K562 (cell line): ENCODE data around the gene MRPL48. TPM values are rescaled to one million over a fixed set of nuclear protein-coding genes. Genes with fewer than 3 reads are reported as not detected.

ENCODE experiments used
- CGGBP1 ChIP-seq: fragments of 250-450 bp; sonication (Bioruptor Pico); IDR thresholded peaks from 2 replicates; pipeline ENCODE4 v1.9.0; 2021; ENCODE audit warnings: mild to moderate bottlenecking
- DLX4 ChIP-seq: fragments of 250-450 bp; sonication (Bioruptor Pico); IDR thresholded peaks from 2 replicates; pipeline ENCODE4 v1.6.1; 2021; ENCODE audit warnings: mild to moderate bottlenecking
- DMBX1 ChIP-seq: fragments of 250-450 bp; sonication (Bioruptor Pico); IDR thresholded peaks from 2 replicates; pipeline ENCODE4 v1.8.0; 2022; ENCODE audit warnings: inconsistent platforms, mild to moderate bottlenecking, moderate library complexity, borderline replicate concordance
- KAT2B ChIP-seq: IDR thresholded peaks from one replicate; pipeline ENCODE4 v1.6.1; 2012; ENCODE audit warnings: low read depth, mild to moderate bottlenecking, control low read depth, inconsistent platforms, low read length, moderate library complexity
- KDM5B ChIP-seq: fragments of 200-600 bp; sonication (generic); IDR thresholded peaks from 2 replicates; pipeline ENCODE4 v1.6.1; 2012; ENCODE audit warnings: low read depth, mild to moderate bottlenecking, moderate library complexity, low read length, control low read depth, inconsistent platforms; ENCODE audit not compliant: insufficient replicate concordance
- MAFG ChIP-seq: fragments of 450-650 bp; conservative IDR thresholded peaks from 2 replicates; pipeline ENCODE4 v1.6.1; 2016; ENCODE audit warnings: missing genetic modification characterization, missing compliant biosample characterization
- MLLT1 ChIP-seq, 2 experiments: fragments of 450-650 bp; IDR thresholded peaks; 2 replicates each; pipeline ENCODE4 v1.6.1; 2016
- MTA2 ChIP-seq: fragments of 450-650 bp; IDR thresholded peaks from 2 replicates; pipeline ENCODE4 v1.6.1; 2016; ENCODE audit warnings: low read depth
- MXD1 ChIP-seq: fragments of 250-450 bp; sonication (Bioruptor Pico); IDR thresholded peaks from 2 replicates; pipeline ENCODE4 v1.8.0; 2021; ENCODE audit warnings: borderline replicate concordance, mild to moderate bottlenecking, moderate library complexity; ENCODE audit not compliant: poor library complexity, severe bottlenecking
- NR1H2 ChIP-seq: sonication (generic); formaldehyde crosslinking; IDR thresholded peaks from 2 replicates; pipeline ENCODE4 v1.4.0; 2020; ENCODE audit warnings: mild to moderate bottlenecking, missing genetic modification reagents
- POLR2A ChIP-seq: fragments of 450-650 bp; conservative IDR thresholded peaks from 2 replicates; pipeline ENCODE4 v1.6.1; 2016
- POLR3G ChIP-seq: IDR thresholded peaks from 2 replicates; pipeline ENCODE4 v1.6.1; 2011; ENCODE audit not compliant: insufficient read length, insufficient replicate concordance; ENCODE audit errors: extremely low read depth
- SIX5 ChIP-seq, 2 experiments: IDR thresholded peaks; 2 replicates each; pipeline ENCODE4 v1.6.1; 2011; ENCODE audit warnings: low read length in 2 of 2, borderline replicate concordance in 1 of 2, low read depth in 1 of 2, mild to moderate bottlenecking in 1 of 2, moderate library complexity in 1 of 2; ENCODE audit not compliant: insufficient read depth in 1 of 2
- SMARCE1 ChIP-seq: fragments of 450-650 bp; IDR thresholded peaks from 2 replicates; pipeline ENCODE4 v1.7.1; 2016; ENCODE audit warnings: mild to moderate bottlenecking
- TARDBP ChIP-seq: fragments of 450-650 bp; IDR thresholded peaks from 2 replicates; pipeline ENCODE4 v1.6.1; 2016
- TBL1XR1 ChIP-seq, 2 experiments: IDR thresholded peaks; 2 replicates each; pipeline ENCODE4 v1.6.1; 2012; ENCODE audit warnings: improper control_type of control experiment in 2 of 2, low read length in 2 of 2, mild to moderate bottlenecking in 1 of 2
- TGIF2 ChIP-seq: sonication (generic); formaldehyde crosslinking; IDR thresholded peaks from 2 replicates; pipeline ENCODE4 v1.8.1; 2022; ENCODE audit warnings: mild to moderate bottlenecking, missing genetic modification reagents, moderate library complexity
- THAP7 ChIP-seq: fragments of 250-450 bp; sonication (Bioruptor Pico); IDR thresholded peaks from 2 replicates; pipeline ENCODE4 v1.5.0; 2021
- U2AF1 ChIP-seq: fragments of 200-400 bp; formaldehyde crosslinking; optimal IDR thresholded peaks from 2 replicates; pipeline ENCODE3; 2017; ENCODE audit warnings: mild to moderate bottlenecking, low read depth, low read length, moderate library complexity
- YY1 ChIP-seq, 3 experiments: IDR thresholded peaks; 2 replicates each; pipeline ENCODE4 v1.6.1; 2011; ENCODE audit warnings: low read length in 2 of 3, mild to moderate bottlenecking in 2 of 3, moderate library complexity in 2 of 3, borderline replicate concordance in 1 of 3, control low read depth in 1 of 3, low read depth in 1 of 3; ENCODE audit not compliant: insufficient read depth in 3 of 3, insufficient replicate concordance in 2 of 3, control insufficient read depth in 1 of 3, insufficient read length in 1 of 3; ENCODE audit errors: extremely low read depth in 1 of 3
- ZBTB5 ChIP-seq: fragments of 450-650 bp; IDR thresholded peaks from 2 replicates; pipeline ENCODE4 v1.6.1; 2017; ENCODE audit warnings: antibody characterized with exemption
- ZNF174 ChIP-seq: fragments of 250-450 bp; sonication (Bioruptor Pico); IDR thresholded peaks from 2 replicates; pipeline ENCODE4 v1.4.0; 2020; ENCODE audit warnings: mild to moderate bottlenecking
- ZNF316 ChIP-seq: fragments of 450-650 bp; IDR thresholded peaks from 2 replicates; pipeline ENCODE4 v1.6.1; 2016
- ZSCAN29 ChIP-seq: fragments of 450-650 bp; IDR thresholded peaks from 2 replicates; pipeline ENCODE4 v1.6.1; 2017
- polyA plus RNA-seq, 8 experiments: library from polyadenylated mRNA; depleted of rRNA in 4 of 8; stranded (reverse) in 5 of 8; unstranded in 3 of 8; fragments of >200 nt; fragmentation: Nextera tagmentation in 2 of 8; fragmentation: Illumina TruSeq in 1 of 8; extraction: Ambion mirVana in 2 of 8; extraction: Trizol in 1 of 8; gene quantifications; 2 replicates each; pipeline versions ENCODE4 v1.2.1 to v1.2.3, GENCODE V29; 2011 to 2014; ENCODE audit warnings: inconsistent platforms in 1 of 8, missing spikeins in 1 of 8
- total RNA-seq, 7 experiments: library from RNA; depleted of rRNA in 6 of 7; stranded (reverse); fragments of >200 nt in 6 of 7; fragmentation: Illumina TruSeq in 2 of 7; extraction: Trizol in 2 of 7; gene quantifications; 2 replicates each; pipeline versions ENCODE4 v1.2.1 to v1.2.3, GENCODE V29; 2011 to 2021; ENCODE audit warnings: low replicate concordance in 1 of 7

The MRPL48 gene
- total and polyA plus RNA-seq, 9 of the 15 experiments (the other 6 are each of a cell fraction or from before 2014, with no cell fraction given), result 66.0 to 237 (median 104) TPM

- TF ChIP-seq DLX4 (CRISPR knock-in tag), result no peak
- peak; percentile 63 for TF ChIP-seq MAFG (tag)
- peak; percentile 75 for TF ChIP-seq ZNF316
- TF ChIP-seq ZSCAN29, result no peak
- no peak for TF ChIP-seq ZNF174
- no peak for TF ChIP-seq U2AF1
- TF ChIP-seq KAT2B, result no peak
- no peak for TF ChIP-seq ZBTB5
- peak; percentile 7; the same call in 1 of the 2 replicates for TF ChIP-seq POLR2A
- peak in 1 of 2 experiments; percentile 80; a peak in 2 of 4 replicates for TF ChIP-seq MLLT1 (IDR thresholded peaks at IDR 0.05)
- TF ChIP-seq POLR3G, result no peak
- peak; percentile 99 for TF ChIP-seq THAP7 (CRISPR knock-in tag)
- TF ChIP-seq KDM5B, result no peak
- TF ChIP-seq TARDBP, result no peak
- TF ChIP-seq SIX5 (IDR thresholded peaks at IDR 0.05; ENCODE audit: borderline replicate concordance in 1 of 2, insufficient read depth in 1 of 2, low read depth in 1 of 2, low read length in 2 of 2), result peak; percentile 41 to 60; a peak in 2 of 4 replicates
- no peak for TF ChIP-seq TGIF2 (CRISPR knock-in tag)
- peak; percentile 97 to 100 (median 99) for TF ChIP-seq YY1 (IDR thresholded peaks at IDR 0.05; ENCODE audit: borderline replicate concordance in 1 of 3, control insufficient read depth in 1 of 3, extremely low read depth in 1 of 3, insufficient read depth in 3 of 3, insufficient read length in 1 of 3, insufficient replicate concordance in 2 of 3, low read depth in 1 of 3, low read length in 2 of 3)
- TF ChIP-seq SMARCE1, result peak; percentile 32; the same call in 1 of the 2 replicates
- no peak for TF ChIP-seq NR1H2 (CRISPR knock-in tag)
- no peak for TF ChIP-seq DMBX1 (CRISPR knock-in tag)
- TF ChIP-seq MXD1 (CRISPR knock-in tag), result no peak
- no peak for TF ChIP-seq CGGBP1 (CRISPR knock-in tag)
- no peak for TF ChIP-seq MTA2
- no peak for TF ChIP-seq TBL1XR1 (IDR thresholded peaks at IDR 0.05; ENCODE audit: low read length in 2 of 2)
Observed at GRCh38 chr11:73761403-73761945, 26.2 kb upstream of the MRPL48 start (continued).
